Measurements from ENCODE around the gene GALM.

Gene GALM

GRCh38 chr2:38656866-38657480 lies 8.9 kb upstream of the GALM start:
- peaks cover 14% of the 10 kb centered on the region for H3K4me1 ChIP-seq
- no peak overlapping the region for H3K27ac ChIP-seq
- no peak overlapping the region for H3K4me3 ChIP-seq (ENCODE audit: low read depth, low read length)
- no peak overlapping the region for H3K9ac ChIP-seq
- H3K4me2 ChIP-seq (ENCODE audit: low read length): no peak overlapping the region
- H3K36me3 ChIP-seq (ENCODE audit: control insufficient read depth, insufficient read depth, low read length): no peaks in the 10 kb centered on the region
- H3K9me3 ChIP-seq (ENCODE audit: control insufficient read depth, low read length): no peaks in the 10 kb centered on the region
- no peaks in the 10 kb centered on the region for H3K79me2 ChIP-seq
- H3K27me3 ChIP-seq (ENCODE audit: control insufficient read depth, insufficient read depth, low read length): no peaks in the 10 kb centered on the region
- no peak overlapping the region for H2AFZ ChIP-seq
- no peak for TF ChIP-seq CTCF (IDR thresholded peaks at IDR 0.05)

- no peak overlapping the region for H3K4me2 ChIP-seq (ENCODE audit: low read length)
- no peaks in the 10 kb centered on the region for H3K9me3 ChIP-seq (ENCODE audit: control insufficient read depth, low read length)
- H3K4me1 ChIP-seq: peaks cover 8% of the 10 kb centered on the region
- H3K4me3 ChIP-seq (ENCODE audit: low read depth, low read length): no peak overlapping the region
- H3K9ac ChIP-seq: no peak overlapping the region
- no peak for TF ChIP-seq CTCF (IDR thresholded peaks at IDR 0.05)
- H3K27me3 ChIP-seq (ENCODE audit: control insufficient read depth, insufficient read depth, low read length): no peaks in the 10 kb centered on the region
- H2AFZ ChIP-seq: no peak overlapping the region
- no peak overlapping the region for H3K27ac ChIP-seq
- no peaks in the 10 kb centered on the region for H3K36me3 ChIP-seq (ENCODE audit: control insufficient read depth, insufficient read depth, low read length)
- H3K79me2 ChIP-seq: no peaks in the 10 kb centered on the region
Observed at GRCh38 chr2:38658613-38659012, 7.3 kb upstream of the GALM start.

- no peak overlapping the region for H2AFZ ChIP-seq
- peaks cover 7% of the 10 kb centered on the region for H3K4me1 ChIP-seq
- H3K79me2 ChIP-seq: no peaks in the 10 kb centered on the region
- no peak overlapping the region for H3K9ac ChIP-seq
- no peaks in the 10 kb centered on the region for H3K36me3 ChIP-seq (ENCODE audit: control insufficient read depth, insufficient read depth, low read length)
- H3K4me3 ChIP-seq (ENCODE audit: low read depth, low read length): no peak overlapping the region
- no peak overlapping the region for H3K4me2 ChIP-seq (ENCODE audit: low read length)
- H3K27ac ChIP-seq: no peak overlapping the region
- TF ChIP-seq CTCF (IDR thresholded peaks at IDR 0.05): no peak
- no peaks in the 10 kb centered on the region for H3K9me3 ChIP-seq (ENCODE audit: control insufficient read depth, low read length)
- H3K27me3 ChIP-seq (ENCODE audit: control insufficient read depth, insufficient read depth, low read length): no peaks in the 10 kb centered on the region
Observed at GRCh38 chr2:38659115-38659514, 6.8 kb upstream of the GALM start.

GRCh38 chr2:38660282-38660681 lies 5.6 kb upstream of the GALM start:
- H3K36me3 ChIP-seq (ENCODE audit: control insufficient read depth, insufficient read depth, low read length): no peaks in the 10 kb centered on the region
- no peaks in the 10 kb centered on the region for H3K9me3 ChIP-seq (ENCODE audit: control insufficient read depth, low read length)
- H3K27ac ChIP-seq: no peak overlapping the region
- TF ChIP-seq CTCF (IDR thresholded peaks at IDR 0.05): no peak
- no peaks in the 10 kb centered on the region for H3K27me3 ChIP-seq (ENCODE audit: control insufficient read depth, insufficient read depth, low read length)
- no peak overlapping the region for H3K9ac ChIP-seq
- no peak overlapping the region for H3K4me2 ChIP-seq (ENCODE audit: low read length)
- H2AFZ ChIP-seq: no peak overlapping the region
- H3K4me1 ChIP-seq: peaks cover 5% of the 10 kb centered on the region
- H3K4me3 ChIP-seq (ENCODE audit: low read depth, low read length): no peak overlapping the region
- H3K79me2 ChIP-seq: peaks cover 2% of the 10 kb centered on the region

GRCh38 chr2:38661306-38661705 lies 4.6 kb upstream of the GALM start:
- Histone ChIP-seq H3K9me3 (ENCODE audit: control insufficient read depth, low read length) (no peaks in the 10 kb centered on the region), H3K4me3 (ENCODE audit: low read depth, low read length) (no peak overlapping the region), H3K4me2 (ENCODE audit: low read length) (no peak overlapping the region), H3K27ac (no peak overlapping the region), H3K9ac (no peak overlapping the region), H3K4me1 (peaks cover 5% of the 10 kb centered on the region), H3K27me3 (ENCODE audit: control insufficient read depth, insufficient read depth, low read length) (no peaks in the 10 kb centered on the region), H3K79me2 (peaks cover 2% of the 10 kb centered on the region), H2AFZ (no peak overlapping the region), H3K36me3 (ENCODE audit: control insufficient read depth, insufficient read depth, low read length) (no peaks in the 10 kb centered on the region)
- no peak for TF ChIP-seq CTCF (IDR thresholded peaks at IDR 0.05)

Measured in parathyroid adenoma (tissue), 2 donors.